NCI-H1105 (cell line): ENCODE measurements around the gene FN3KRP.

Source experiments
- DNase-seq: peaks from one replicate; lab custom pipeline; 2025; lab: John Stamatoyannopoulos, UW

The FN3KRP gene

GRCh38 chr17:82716203-82717010, at the start of gene FN3KRP:
Gene FN3KRP, plus strand, starts transcription at chr17:82716706. Its CDS starts 50 bp downstream, at chr17:82716756.
- peak; percentile 91 for DNase-seq

GRCh38 chr17:82666931-82667667, 49.4 kb upstream of the FN3KRP start:
- no peak for DNase-seq

DNA sequence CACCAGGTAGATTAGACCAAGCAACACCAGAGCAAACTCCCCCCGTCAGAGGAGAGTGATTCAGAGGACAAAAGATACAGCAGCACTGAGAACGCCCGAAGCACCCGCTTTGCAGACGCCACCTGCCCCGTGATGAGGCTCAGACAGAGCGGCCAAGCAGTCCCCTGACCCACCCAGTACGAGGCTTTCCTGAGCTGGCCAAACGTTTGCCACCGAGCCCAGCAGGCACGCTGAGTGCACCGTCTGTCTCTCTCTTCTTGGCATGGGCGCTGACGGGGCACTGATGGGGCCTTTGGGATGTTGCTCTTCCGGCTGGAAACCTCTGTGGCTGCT, 48.9 kb upstream of the FN3KRP start:
- no peak for DNase-seq

- DNase-seq, result no peak
Measured at GRCh38 chr17:82668024-82668630, 48.4 kb upstream of the FN3KRP start.

- DNase-seq, result no peak
Measured at GRCh38 chr17:82668631-82669099, 47.8 kb upstream of the FN3KRP start.

- no peak for DNase-seq
Measured at GRCh38 chr17:82670661-82671450, 45.6 kb upstream of the FN3KRP start.

DNA sequence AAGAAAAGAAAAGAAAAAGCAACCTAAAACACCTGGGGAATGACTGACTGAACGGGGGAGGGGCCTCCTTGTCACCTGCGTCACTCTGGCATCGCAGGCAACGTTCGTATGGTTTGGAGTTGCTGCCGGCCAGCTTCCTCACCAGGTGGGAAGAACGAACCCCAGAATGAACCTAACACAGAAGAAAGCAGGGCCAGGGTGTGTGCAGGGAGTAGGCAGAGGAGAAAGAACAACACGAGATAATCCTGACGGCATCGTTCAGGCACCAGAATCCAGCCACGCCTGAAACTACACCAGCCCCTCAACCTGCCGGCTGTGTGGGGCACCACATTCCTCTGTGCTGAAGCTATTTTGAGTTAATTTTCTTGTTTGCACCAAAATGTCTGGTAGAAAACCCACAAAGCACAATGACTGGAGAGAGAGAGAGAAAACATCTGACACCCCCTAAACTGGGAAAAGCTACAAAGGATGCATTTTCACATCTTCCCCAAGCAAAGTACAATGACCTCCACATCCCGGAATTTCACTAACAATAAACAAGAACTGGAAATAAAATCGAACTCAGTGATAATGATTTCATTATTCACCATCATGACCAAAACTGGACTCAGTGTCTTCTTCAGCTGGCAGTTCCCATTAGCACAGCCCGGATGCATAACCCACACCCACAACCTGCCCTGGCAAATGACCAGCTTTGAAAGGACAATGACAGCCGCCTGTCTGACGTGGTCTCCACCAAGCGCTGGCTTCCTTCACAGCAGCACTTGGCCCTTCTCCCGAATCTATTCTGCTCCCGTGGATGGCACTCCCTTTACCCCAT, 41.6 kb upstream of the FN3KRP start:
- DNase-seq, result no peak

- DNase-seq, result no peak
Measured at GRCh38 chr17:82675476-82676245, 40.8 kb upstream of the FN3KRP start.

- DNase-seq, result no peak
Measured at GRCh38 chr17:82677353-82677925, 39.1 kb upstream of the FN3KRP start.

- DNase-seq, result no peak
Measured at GRCh38 chr17:82678265-82678891, 38.1 kb upstream of the FN3KRP start.

- DNase-seq, result no peak
Measured at GRCh38 chr17:82679586-82680465, 36.7 kb upstream of the FN3KRP start.

DNA sequence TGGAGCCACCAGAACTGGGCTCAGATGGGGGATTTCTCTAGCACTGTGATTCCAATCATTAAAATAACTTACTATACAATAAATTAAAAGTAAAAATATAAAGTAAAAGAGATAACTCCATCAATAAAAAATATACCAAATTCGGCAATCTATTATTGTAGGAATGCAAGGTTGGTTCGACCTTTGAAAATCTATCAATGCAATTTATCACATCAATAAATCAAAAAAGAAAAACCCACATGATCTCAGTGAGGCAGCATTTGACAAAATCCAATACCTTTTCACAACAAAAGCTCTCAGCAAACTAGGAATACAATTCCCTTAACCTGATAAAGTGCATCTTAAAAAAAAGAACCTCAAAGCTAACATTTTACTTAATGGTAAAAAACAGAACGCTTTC, 35.0 kb upstream of the FN3KRP start:
- no peak for DNase-seq

DNA sequence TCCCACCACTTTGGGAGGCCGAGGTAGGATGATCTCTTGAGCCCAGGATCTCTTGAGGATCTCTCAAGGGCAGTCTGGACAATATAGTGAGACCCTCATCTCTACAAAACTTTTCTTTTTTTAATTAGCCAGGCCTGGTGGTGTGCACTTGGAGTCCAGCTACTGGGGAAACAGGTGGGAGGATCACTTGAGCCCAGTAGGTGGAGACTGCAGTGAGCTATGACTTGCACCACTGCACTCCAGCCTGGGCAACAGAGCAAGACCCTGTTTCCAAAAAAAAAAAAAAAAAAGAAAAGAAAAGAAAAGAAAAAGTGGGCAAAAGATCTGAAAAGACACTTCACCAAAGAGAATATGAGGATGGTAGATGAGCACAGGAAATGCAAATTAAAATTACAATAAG, 33.0 kb upstream of the FN3KRP start:
- DNase-seq, result no peak

- DNase-seq, result no peak
Measured at GRCh38 chr17:82684228-82684841, 32.2 kb upstream of the FN3KRP start.

DNA sequence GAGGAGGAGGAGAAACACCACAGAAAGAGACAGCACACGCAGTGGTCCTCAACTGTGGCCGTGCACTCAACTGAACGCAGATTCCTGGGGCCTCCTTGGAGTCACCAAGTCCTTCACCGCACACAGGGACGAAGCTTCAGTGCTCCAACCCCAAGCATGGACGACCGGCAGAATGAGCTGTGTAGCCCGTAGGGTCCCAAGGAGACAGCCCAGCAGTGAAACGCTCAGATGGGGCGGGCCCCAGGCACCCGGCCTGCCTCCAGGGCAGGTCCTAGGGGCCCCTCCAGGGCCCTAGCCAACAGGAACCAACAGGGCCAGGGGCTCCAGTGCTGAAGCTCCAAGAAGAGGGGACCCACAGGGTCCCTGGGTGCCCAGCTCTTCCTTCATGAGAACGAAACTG, 31.2 kb upstream of the FN3KRP start:
- DNase-seq, result no peak

GRCh38 chr17:82686366-82687324, 29.9 kb upstream of the FN3KRP start:
- no peak for DNase-seq

- no peak for DNase-seq
Measured at GRCh38 chr17:82687375-82687861, 29.1 kb upstream of the FN3KRP start.
